KBM-7 (cell line): ENCODE data around the gene MCRS1.
"Not testable (repeated sequence)": the region's sequence is repeated elsewhere in the genome, so short reads cannot be mapped to it uniquely, and the experiment has no call there.

Source experiments
- DNase-seq: peaks from one replicate; pipeline ENCODE4 v3.0.0-alpha.2; 2015
- in situ Hi-C: fragments of 300-500 bp; cut with MboI; formaldehyde crosslinking; loops from 2 replicates; pipeline ENCODE4 v1.14.3; 2020; ENCODE audit warnings: low sequenced_read_pairs, low pct_unique_long_range_greater_than_20kb, mixed read lengths

The MCRS1 gene

GRCh38 chr12:49567611-49568441 lies at the start of gene MCRS1:
TSS of gene MCRS1 (minus strand) at chr12:49568142. CDS start at chr12:49566731, 1,411 bp downstream.
- in situ Hi-C loops = no loop called here
- peak; percentile 92 for DNase-seq

- in situ Hi-C loops = no loop called here
- DNase-seq = no peak
Measured at GRCh38 chr12:49616533-49617219, 48.7 kb upstream of the MCRS1 start.

- in situ Hi-C loops = no loop called here
- DNase-seq = no peak
Measured at GRCh38 chr12:49615725-49616124, 47.8 kb upstream of the MCRS1 start.

DNA sequence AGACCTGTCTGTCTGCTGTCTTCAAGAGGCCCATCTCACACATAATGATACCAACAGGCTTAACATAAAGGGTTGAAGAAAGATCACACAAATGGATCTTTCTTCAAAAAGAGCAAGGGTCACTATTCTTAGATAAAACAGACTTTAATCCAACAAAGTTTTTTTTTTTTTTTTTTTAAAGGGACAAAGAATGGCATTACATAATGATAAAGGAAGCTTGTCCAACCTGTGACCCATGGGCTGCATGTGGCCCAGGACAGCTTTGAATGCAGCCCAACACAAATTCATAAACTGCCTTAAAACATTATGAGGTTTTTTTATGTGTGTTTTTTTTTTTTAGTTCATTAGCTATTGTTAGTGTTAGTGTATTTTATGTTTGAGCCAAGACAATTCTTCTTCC lies 44.3 kb upstream of the MCRS1 start:
- DNase-seq = no peak
- in situ Hi-C loops = no loop called here

DNA sequence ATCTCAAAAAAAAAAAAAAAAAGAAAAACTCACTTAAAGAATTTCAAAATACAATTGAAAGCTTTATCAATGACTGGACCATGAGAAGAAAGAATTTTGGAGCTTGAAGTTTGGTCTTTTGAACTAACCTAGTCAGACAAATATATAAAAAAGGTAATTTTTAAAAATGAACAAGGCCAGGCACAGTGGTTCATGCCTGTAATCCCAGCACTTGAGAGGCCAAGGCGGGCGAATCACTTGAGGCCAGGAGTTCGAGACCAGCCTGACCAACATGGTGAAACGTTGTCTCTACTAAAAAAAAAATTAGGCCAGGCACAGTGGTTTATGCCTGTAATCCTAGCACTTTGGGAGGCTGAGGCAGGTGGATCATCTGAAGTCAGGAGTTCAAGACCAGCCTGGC lies 42.8 kb upstream of the MCRS1 start:
- DNase-seq, in situ Hi-C loops: not testable (repeated sequence)

DNA sequence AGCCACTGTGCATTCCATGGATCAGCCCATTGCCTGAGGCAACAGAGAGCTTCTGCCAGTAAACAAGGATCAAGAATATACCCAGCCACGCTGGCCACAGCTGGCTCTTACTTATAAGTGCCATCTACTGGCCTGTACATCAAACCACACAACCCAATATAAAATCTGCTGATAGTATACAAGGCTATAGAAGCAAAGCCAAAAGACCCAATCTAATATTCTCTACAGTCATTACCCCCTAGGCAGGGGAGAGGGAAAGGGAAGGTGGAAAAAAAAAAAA lies 41.9 kb upstream of the MCRS1 start:
- DNase-seq = no peak
- in situ Hi-C loops = no loop called here

DNA sequence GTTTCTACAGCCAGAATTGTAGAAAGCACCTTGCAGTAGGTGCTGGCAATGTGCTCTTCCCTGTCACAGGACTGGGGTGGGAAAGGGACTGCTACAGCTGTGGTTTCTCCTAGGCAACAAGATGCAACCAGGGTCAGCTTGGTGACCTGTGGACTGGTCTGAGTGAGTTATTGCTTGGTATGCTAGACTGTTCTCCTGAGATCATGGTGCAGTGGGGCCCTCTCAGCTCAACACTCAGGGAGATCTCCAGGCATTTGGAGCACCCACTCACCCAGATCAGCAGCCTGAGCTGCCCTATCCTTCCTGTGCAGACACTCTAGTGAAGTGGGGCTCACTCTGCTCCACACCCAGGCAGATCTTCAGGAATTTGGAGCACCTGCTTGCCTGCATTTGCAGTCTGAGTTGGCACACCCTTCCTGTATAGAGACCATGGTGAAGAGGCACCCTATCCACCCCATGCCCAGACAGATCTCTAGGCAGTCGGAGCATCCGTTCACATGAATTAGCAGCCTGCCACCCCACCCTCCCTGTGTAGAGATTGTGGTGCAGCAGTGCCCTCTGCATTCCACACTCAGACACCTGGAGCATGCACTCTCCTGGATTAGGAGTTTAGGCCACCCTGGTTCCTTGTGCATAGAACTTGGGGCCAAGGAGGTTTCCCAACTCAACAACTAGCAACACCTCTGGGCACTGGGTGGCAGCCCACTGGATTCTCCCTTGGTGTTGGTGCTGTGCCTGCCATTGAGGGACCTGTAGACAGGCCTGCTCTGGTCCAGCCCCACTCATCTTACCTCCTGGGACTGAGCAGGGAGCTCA lies 41.3 kb upstream of the MCRS1 start:
- DNase-seq = no peak
- in situ Hi-C loops = no loop called here

- DNase-seq, in situ Hi-C loops: not testable (repeated sequence)
Measured at GRCh38 chr12:49605539-49605938, 37.6 kb upstream of the MCRS1 start, which contains the start of gene FAM186B. TSS of gene FAM186B (minus strand) at chr12:49605639. CDS start at chr12:49605477, 162 bp downstream.

- in situ Hi-C loops = no loop called here
- DNase-seq = no peak
Measured at GRCh38 chr12:49604856-49605255, 36.9 kb upstream of the MCRS1 start.

DNA sequence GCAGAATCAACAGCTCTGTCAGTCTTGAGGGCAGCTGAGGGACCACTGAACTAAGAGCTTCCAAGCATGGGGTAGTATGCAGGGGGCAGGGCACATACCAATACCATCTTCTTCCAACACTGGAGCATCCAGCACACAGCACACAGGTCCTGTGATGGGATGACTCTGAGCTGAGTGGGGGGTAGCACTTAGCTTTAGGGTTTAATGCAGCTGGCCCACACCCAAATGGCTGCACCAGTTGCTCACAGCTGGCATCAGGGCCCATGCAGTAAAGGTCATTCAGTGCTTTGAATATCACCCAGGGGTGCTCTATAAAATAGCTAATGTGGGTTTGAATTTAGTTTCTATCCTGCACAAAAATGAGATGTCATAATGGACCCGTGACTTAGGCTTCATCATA lies 35.8 kb upstream of the MCRS1 start:
- in situ Hi-C loops = no loop called here
- no peak for DNase-seq

GRCh38 chr12:49599961-49600360 lies 32.0 kb upstream of the MCRS1 start:
- DNase-seq = no peak

GRCh38 chr12:49598527-49598926 lies 30.6 kb upstream of the MCRS1 start:
- DNase-seq = no peak
- in situ Hi-C loops = no loop called here

More at GRCh38 chr12:49599961-49600360, 32.0 kb upstream of the MCRS1 start:
- in situ Hi-C loops = no loop called here

- in situ Hi-C loops = no loop called here
- DNase-seq = peak; percentile 44
Measured at GRCh38 chr12:49588721-49589516, 21.0 kb upstream of the MCRS1 start.

- in situ Hi-C loops = no loop called here
- DNase-seq = no peak
Measured at GRCh38 chr12:49588281-49588680, 20.3 kb upstream of the MCRS1 start.

- DNase-seq = no peak
- in situ Hi-C loops = no loop called here
Measured at GRCh38 chr12:49587174-49587908, 19.4 kb upstream of the MCRS1 start.

- no peak for DNase-seq
- in situ Hi-C loops = no loop called here
Measured at GRCh38 chr12:49585477-49586459, 17.8 kb upstream of the MCRS1 start.

- in situ Hi-C loops = no loop called here
- DNase-seq = no peak
Measured at GRCh38 chr12:49584591-49584990, 16.6 kb upstream of the MCRS1 start.
